Endothelial cell of umbilical vein (primary cell): Measurements from ENCODE around the gene MEI1. TPM values are rescaled to one million over a fixed set of nuclear protein-coding genes. Genes with fewer than 3 reads are reported as not detected.

ENCODE experiments used
- polyA plus RNA-seq, 4 experiments: library from polyadenylated mRNA; depleted of rRNA in 3 of 4; stranded (reverse) in 3 of 4; unstranded in 1 of 4; fragments of >200 nt; gene quantifications; 2 replicates each; pipeline versions ENCODE4 v1.2.1 to v1.2.3, GENCODE V29; 2011 to 2012; ENCODE audit warnings: missing spikeins in 1 of 4
- small RNA-seq: library from RNA; depleted of rRNA; stranded (forward); fragments of <200 nt; gene quantifications from one replicate; pipeline ENCODE3, GENCODE V24; 2012; ENCODE audit warnings: low replicate concordance, low read depth; ENCODE audit not compliant: insufficient read depth, insufficient read length
- total RNA-seq: library from RNA; stranded (reverse); gene quantifications from 2 replicates; pipeline ENCODE4 v1.2.3, GENCODE V29; 2021

MEI1 gene
- total and polyA plus RNA-seq, 2 donors (not counting 3 experiments of a cell fraction or from before 2014, with no cell fraction given) = 1.5 to 1.9 TPM

Small RNA genes lying within 50 kb of the gene (small RNA-seq; reads per million reads assigned to genes)
- gene HMGN2P10 (not detected), gene RF00019 (not detected), gene RNU6-476P (not detected), gene RNU6ATAC22P (not detected)

Other genes starting within 250 kb of the MEI1 start
- gene PHF5A, start 230.8 kb upstream of the MEI1 start, total RNA-seq = 55.9 and 63.7 TPM in 2 replicates
- gene PHF5A, start 230.8 kb upstream of the MEI1 start, polyA plus RNA-seq = 51.8 and 61.1 TPM in 2 replicates
- 79.1 and 79.7 TPM in 2 replicates for gene ACO2, start 230.4 kb upstream of the MEI1 start, total RNA-seq
- 62.0 and 63.8 TPM in 2 replicates for gene ACO2, start 230.4 kb upstream of the MEI1 start, polyA plus RNA-seq
- gene POLR3H, start 155.0 kb upstream of the MEI1 start, total RNA-seq = 39.4 and 42.3 TPM in 2 replicates
- 31.2 and 33.5 TPM in 2 replicates for gene POLR3H, start 155.0 kb upstream of the MEI1 start, polyA plus RNA-seq
- gene CSDC2, start 138.5 kb upstream of the MEI1 start, total RNA-seq = not detected in 2 replicates
- gene CSDC2, start 138.5 kb upstream of the MEI1 start, polyA plus RNA-seq = not detected in 2 replicates
- gene PMM1, start 109.7 kb upstream of the MEI1 start, total RNA-seq = 12.8 and 14.6 TPM in 2 replicates
- gene PMM1, start 109.7 kb upstream of the MEI1 start, polyA plus RNA-seq = 28.0 and 31.7 TPM in 2 replicates
- gene DESI1, start 78.5 kb upstream of the MEI1 start, total RNA-seq = 49.4 and 59.1 TPM in 2 replicates
- gene DESI1, start 78.5 kb upstream of the MEI1 start, polyA plus RNA-seq = 36.8 and 42.1 TPM in 2 replicates
- 309 and 313 TPM in 2 replicates for gene XRCC6, start 78.2 kb upstream of the MEI1 start, total RNA-seq
- 79.5 and 117 TPM in 2 replicates for gene XRCC6, start 78.2 kb upstream of the MEI1 start, polyA plus RNA-seq
- 138 TPM in 2 replicates for gene SNU13, start 10.6 kb upstream of the MEI1 start, total RNA-seq
- gene SNU13, start 10.6 kb upstream of the MEI1 start, polyA plus RNA-seq = 194 and 206 TPM in 2 replicates
- 8.1 and 8.4 TPM in 2 replicates for gene CCDC134, start 101.2 kb downstream of the MEI1 start, total RNA-seq
- 4.0 and 4.5 TPM in 2 replicates for gene CCDC134, start 101.2 kb downstream of the MEI1 start, polyA plus RNA-seq
- gene SREBF2, start 133.6 kb downstream of the MEI1 start, total RNA-seq = 136 and 144 TPM in 2 replicates
- 101 and 105 TPM in 2 replicates for gene SREBF2, start 133.6 kb downstream of the MEI1 start, polyA plus RNA-seq
- gene SHISA8, start 215.6 kb downstream of the MEI1 start, total RNA-seq = not detected in 2 replicates
- gene SHISA8, start 215.6 kb downstream of the MEI1 start, polyA plus RNA-seq = not detected in 2 replicates
- 0.51 and 0.81 TPM in 2 replicates for gene TNFRSF13C, start 227.3 kb downstream of the MEI1 start, total RNA-seq
- 0.19 and 0.27 TPM in 2 replicates for gene TNFRSF13C, start 227.3 kb downstream of the MEI1 start, polyA plus RNA-seq
- gene CENPM, start 247.6 kb downstream of the MEI1 start, total RNA-seq = 30.4 and 34.5 TPM in 2 replicates
- gene CENPM, start 247.6 kb downstream of the MEI1 start, polyA plus RNA-seq = 37.4 and 51.0 TPM in 2 replicates